ENCODE measurements around the gene KRTAP19-7. TPM values are rescaled to one million over a fixed set of nuclear protein-coding genes. Genes with fewer than 3 reads are reported as not detected.

Gene KRTAP19-7, protein sequence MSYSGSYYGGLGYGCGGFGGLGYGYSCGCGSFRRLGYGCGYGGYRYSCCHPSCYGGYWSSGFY
- total RNA-seq (2014; rRNA removed; shearing (Covaris generic)): not detected in 2 replicates

- H3K27me3 ChIP-seq (ENCODE audit: control insufficient read depth, insufficient read depth, low read length): no peaks in the 10 kb centered on the region
- H3K36me3 ChIP-seq (replicated peaks; ENCODE audit: control insufficient read depth, insufficient read depth, low read length): no peaks in the 10 kb centered on the region
- H3K4me3 ChIP-seq (ENCODE audit: insufficient read depth, low read depth, low read length): no peak within 1 kb of the TSS
- DNase-seq: no peak
Measured at GRCh38 chr21:30561264-30561895, at the start of gene KRTAP19-7. TSS of gene KRTAP19-7 (minus strand) at chr21:30561314. CDS start at chr21:30561289, 25 bp downstream.

DNA sequence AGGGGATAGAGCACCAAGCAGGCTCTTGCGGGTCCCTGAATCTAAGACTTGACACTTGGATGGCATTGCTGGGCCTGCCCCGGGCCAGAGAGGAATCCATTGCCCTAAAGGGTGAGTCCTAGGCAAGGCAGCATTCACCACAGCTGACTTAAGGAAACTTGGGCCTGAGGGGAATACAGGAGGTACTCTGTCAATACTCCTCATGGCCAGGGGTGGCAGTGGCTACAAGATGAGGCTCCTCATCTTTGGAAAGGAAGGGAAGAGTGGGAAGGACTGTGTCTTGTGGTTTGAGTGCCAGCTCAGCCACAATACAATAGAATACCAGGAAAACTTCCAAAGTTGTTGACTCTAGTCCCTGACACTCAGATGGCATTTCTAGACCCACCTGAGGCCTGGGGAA is 44.9 kb upstream of the KRTAP19-7 start:
- peak; percentile 9 for DNase-seq

GRCh38 chr21:30600787-30601186 is 39.7 kb upstream of the KRTAP19-7 start, which contains the start of gene KRTAP22-1:
TSS of gene KRTAP22-1 (plus strand) at chr21:30601087.
- Histone ChIP-seq H3K36me3 (replicated peaks; ENCODE audit: control insufficient read depth, insufficient read depth, low read length) (no peaks in the 10 kb centered on the region), H3K4me3 (ENCODE audit: insufficient read depth, low read depth, low read length) (no peak within 1 kb of the TSS), H3K27me3 (ENCODE audit: control insufficient read depth, insufficient read depth, low read length) (no peaks in the 10 kb centered on the region)
- DNase-seq: no peak

More for the DNA sequence above, 44.9 kb upstream of the KRTAP19-7 start:
- Histone ChIP-seq H3K4me3 (ENCODE audit: insufficient read depth, low read depth, low read length) (no peak overlapping the region), H3K27me3 (ENCODE audit: control insufficient read depth, insufficient read depth, low read length) (no peaks in the 10 kb centered on the region), H3K36me3 (replicated peaks; ENCODE audit: control insufficient read depth, insufficient read depth, low read length) (no peaks in the 10 kb centered on the region)

- H3K27me3 ChIP-seq (ENCODE audit: control insufficient read depth, insufficient read depth, low read length): no peaks in the 10 kb centered on the region
- no peak within 1 kb of the TSS for H3K4me3 ChIP-seq (ENCODE audit: insufficient read depth, low read depth, low read length)
- H3K36me3 ChIP-seq (replicated peaks; ENCODE audit: control insufficient read depth, insufficient read depth, low read length): no peaks in the 10 kb centered on the region
- no peak for DNase-seq
Measured at GRCh38 chr21:30598802-30599201, 37.7 kb upstream of the KRTAP19-7 start, which contains the start of gene KRTAP6-2. TSS of gene KRTAP6-2 (minus strand) at chr21:30598902. CDS start at chr21:30598874, 28 bp downstream.

- no peaks in the 10 kb centered on the region for H3K36me3 ChIP-seq (replicated peaks; ENCODE audit: control insufficient read depth, insufficient read depth, low read length)
- no peak within 1 kb of the TSS for H3K4me3 ChIP-seq (ENCODE audit: insufficient read depth, low read depth, low read length)
- DNase-seq: no peak
- H3K27me3 ChIP-seq (ENCODE audit: control insufficient read depth, insufficient read depth, low read length): no peaks in the 10 kb centered on the region
Measured at GRCh38 chr21:30592140-30592539, 31.0 kb upstream of the KRTAP19-7 start, which contains the start of gene KRTAP6-3. TSS of gene KRTAP6-3 (plus strand) at chr21:30592440. CDS start at chr21:30592446, 6 bp downstream.

- Histone ChIP-seq H3K36me3 (replicated peaks; ENCODE audit: control insufficient read depth, insufficient read depth, low read length) (no peaks in the 10 kb centered on the region), H3K27me3 (ENCODE audit: control insufficient read depth, insufficient read depth, low read length) (no peaks in the 10 kb centered on the region), H3K4me3 (ENCODE audit: insufficient read depth, low read depth, low read length) (no peak within 1 kb of the TSS)
- DNase-seq: no peak
Measured at GRCh38 chr21:30590297-30590696, 29.2 kb upstream of the KRTAP19-7 start, which contains the start of gene KRTAP22-2. TSS of gene KRTAP22-2 (minus strand) at chr21:30590397.

- Histone ChIP-seq H3K4me3 (ENCODE audit: insufficient read depth, low read depth, low read length) (no peak overlapping the region), H3K27me3 (ENCODE audit: control insufficient read depth, insufficient read depth, low read length) (no peaks in the 10 kb centered on the region), H3K36me3 (replicated peaks; ENCODE audit: control insufficient read depth, insufficient read depth, low read length) (no peaks in the 10 kb centered on the region)
- DNase-seq: no peak
Measured at GRCh38 chr21:30582870-30583269, 21.8 kb upstream of the KRTAP19-7 start.

DNA sequence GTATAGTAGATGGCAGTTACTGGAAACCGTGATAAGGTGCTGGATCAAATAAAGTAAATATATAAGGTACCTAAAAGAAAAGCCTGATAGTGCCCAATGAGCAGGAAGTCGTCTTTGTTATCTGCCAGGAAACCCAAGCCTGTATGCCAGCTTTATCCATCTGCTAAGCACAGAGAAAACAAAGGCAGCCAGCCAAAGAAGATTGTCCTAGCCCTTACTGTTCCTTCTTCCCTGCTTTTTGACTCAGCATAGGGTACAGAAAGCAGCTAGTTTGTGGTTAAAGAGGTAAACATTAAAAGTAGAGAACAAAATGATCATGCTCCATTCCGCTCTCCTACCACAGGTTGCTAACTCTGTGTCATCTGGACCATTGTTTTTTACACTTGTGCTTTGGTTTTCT is 19.0 kb upstream of the KRTAP19-7 start:
- DNase-seq: no peak
- Histone ChIP-seq H3K36me3 (replicated peaks; ENCODE audit: control insufficient read depth, insufficient read depth, low read length) (no peaks in the 10 kb centered on the region), H3K4me3 (ENCODE audit: insufficient read depth, low read depth, low read length) (no peak overlapping the region), H3K27me3 (ENCODE audit: control insufficient read depth, insufficient read depth, low read length) (no peaks in the 10 kb centered on the region)

- H3K27me3 ChIP-seq (ENCODE audit: control insufficient read depth, insufficient read depth, low read length): no peaks in the 10 kb centered on the region
- H3K4me3 ChIP-seq (ENCODE audit: insufficient read depth, low read depth, low read length): no peak overlapping the region
- H3K36me3 ChIP-seq (replicated peaks; ENCODE audit: control insufficient read depth, insufficient read depth, low read length): no peaks in the 10 kb centered on the region
- DNase-seq: no peak
Measured at GRCh38 chr21:30579346-30579745, 18.2 kb upstream of the KRTAP19-7 start.

DNA sequence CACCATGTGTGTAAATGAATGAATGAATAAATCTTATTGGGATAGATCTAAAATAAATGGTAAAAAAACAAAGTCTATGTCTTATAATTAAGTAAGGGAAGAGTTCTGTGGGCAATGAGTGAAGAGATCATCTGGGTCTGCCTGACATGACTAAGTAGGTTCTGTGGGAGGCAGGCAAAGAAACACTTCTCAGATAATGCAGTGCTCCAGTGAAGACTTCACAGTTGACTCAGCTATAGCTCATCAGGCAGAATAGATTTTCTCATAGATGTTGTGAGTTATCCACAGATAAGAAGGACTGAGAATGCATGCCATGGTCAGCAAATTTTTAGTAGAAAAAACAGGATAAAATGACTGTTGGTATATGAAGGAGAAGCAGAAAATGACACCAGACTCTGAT is 16.7 kb upstream of the KRTAP19-7 start:
- H3K4me3 ChIP-seq (ENCODE audit: insufficient read depth, low read depth, low read length): no peak overlapping the region
- no peaks in the 10 kb centered on the region for H3K36me3 ChIP-seq (replicated peaks; ENCODE audit: control insufficient read depth, insufficient read depth, low read length)
- no peaks in the 10 kb centered on the region for H3K27me3 ChIP-seq (ENCODE audit: control insufficient read depth, insufficient read depth, low read length)
- no peak for DNase-seq

DNA sequence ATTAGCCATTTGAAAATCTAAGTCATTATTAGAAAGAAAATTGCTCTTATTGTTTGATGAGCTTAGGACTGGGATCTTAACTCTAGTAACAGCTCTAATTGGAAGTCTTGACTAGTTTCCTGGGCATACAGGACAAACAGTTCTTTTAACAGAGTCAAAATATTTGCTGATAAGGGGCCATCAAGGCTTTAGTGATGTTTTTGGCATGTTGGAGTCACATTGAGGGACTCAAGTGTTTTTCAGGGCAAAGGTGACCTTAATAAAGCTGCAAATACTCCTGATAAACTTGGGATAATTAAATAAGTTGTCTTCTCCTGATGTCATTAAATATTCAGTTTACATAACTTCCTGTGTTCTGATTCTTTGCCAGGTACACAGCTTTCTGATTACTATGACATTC is 6.5 kb upstream of the KRTAP19-7 start:
- H3K36me3 ChIP-seq (replicated peaks; ENCODE audit: control insufficient read depth, insufficient read depth, low read length): no peaks in the 10 kb centered on the region
- H3K27me3 ChIP-seq (ENCODE audit: control insufficient read depth, insufficient read depth, low read length): no peaks in the 10 kb centered on the region
- DNase-seq: no peak
- H3K4me3 ChIP-seq (ENCODE audit: insufficient read depth, low read depth, low read length): no peak overlapping the region

GRCh38 chr21:30563630-30564029 is 2.5 kb upstream of the KRTAP19-7 start:
- no peaks in the 10 kb centered on the region for H3K36me3 ChIP-seq (replicated peaks; ENCODE audit: control insufficient read depth, insufficient read depth, low read length)
- no peak for DNase-seq
- H3K27me3 ChIP-seq (ENCODE audit: control insufficient read depth, insufficient read depth, low read length): no peaks in the 10 kb centered on the region
- no peak overlapping the region for H3K4me3 ChIP-seq (ENCODE audit: insufficient read depth, low read depth, low read length)

GRCh38 chr21:30563072-30563471 is 2.0 kb upstream of the KRTAP19-7 start:
- H3K36me3 ChIP-seq (replicated peaks; ENCODE audit: control insufficient read depth, insufficient read depth, low read length): no peaks in the 10 kb centered on the region
- H3K27me3 ChIP-seq (ENCODE audit: control insufficient read depth, insufficient read depth, low read length): no peaks in the 10 kb centered on the region
- H3K4me3 ChIP-seq (ENCODE audit: insufficient read depth, low read depth, low read length): no peak overlapping the region
- no peak for DNase-seq

DNA sequence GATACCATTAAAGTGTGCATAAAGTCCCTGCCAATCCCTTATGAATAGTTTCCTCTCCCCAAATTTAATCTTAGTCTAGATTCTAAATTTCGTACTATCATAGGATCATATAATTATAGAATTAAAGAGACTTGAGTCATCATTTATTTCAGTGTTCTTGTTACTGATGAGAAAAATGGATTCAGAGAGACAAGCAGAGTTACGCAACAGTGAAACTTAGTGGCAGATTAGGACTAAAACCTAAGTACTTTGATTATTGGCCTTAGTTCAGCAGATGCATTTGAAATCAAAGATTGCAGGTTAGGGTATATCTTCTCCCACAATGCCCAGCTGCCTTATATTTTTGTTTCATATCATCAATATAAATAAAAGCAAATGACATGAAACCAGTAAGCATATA is 843 bp upstream of the KRTAP19-7 start:
- Histone ChIP-seq H3K27me3 (ENCODE audit: control insufficient read depth, insufficient read depth, low read length) (no peaks in the 10 kb centered on the region), H3K36me3 (replicated peaks; ENCODE audit: control insufficient read depth, insufficient read depth, low read length) (no peaks in the 10 kb centered on the region), H3K4me3 (ENCODE audit: insufficient read depth, low read depth, low read length) (no peak overlapping the region)
- DNase-seq: no peak

DNA sequence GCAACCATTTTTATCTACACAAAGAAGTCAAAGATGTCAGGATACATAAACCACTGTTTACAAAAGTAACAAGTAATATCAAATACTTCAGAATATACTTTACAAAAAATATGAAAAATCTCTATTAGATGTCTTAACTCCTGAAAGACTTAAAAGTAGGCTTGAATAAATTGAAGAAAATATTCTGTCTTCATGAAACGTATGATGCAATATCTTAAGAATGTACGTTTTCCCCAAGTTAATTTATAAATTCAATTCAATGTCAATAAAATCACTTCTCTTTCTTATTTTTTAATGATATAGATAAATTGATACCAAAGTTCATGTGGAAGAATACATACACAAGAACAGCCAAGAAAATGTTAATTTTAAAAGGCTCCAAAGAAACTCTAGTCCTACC is 6.0 kb downstream of the KRTAP19-7 start:
- DNase-seq: no peak
- no peak overlapping the region for H3K4me3 ChIP-seq (ENCODE audit: insufficient read depth, low read depth, low read length)
- no peaks in the 10 kb centered on the region for H3K36me3 ChIP-seq (replicated peaks; ENCODE audit: control insufficient read depth, insufficient read depth, low read length)
- H3K27me3 ChIP-seq (ENCODE audit: control insufficient read depth, insufficient read depth, low read length): no peaks in the 10 kb centered on the region

Measured in H7 (cell line).